HG02678 (cell line): Measurements from ENCODE around the gene LSM5.

Experiments
- ATAC-seq: cut with Tn5 transposase; IDR thresholded peaks from one replicate; pipeline ENCODE4 v1.9.1; 2021; ENCODE audit warnings: mild to moderate bottlenecking, moderate library complexity; ENCODE audit not compliant: unreplicated experiment

LSM5 gene

GRCh38 chr7:32462977-32463376 is 27.2 kb downstream of the LSM5 start:
- ATAC-seq, result no peak

GRCh38 chr7:32462451-32462850 is 27.7 kb downstream of the LSM5 start:
- no peak for ATAC-seq

- no peak for ATAC-seq
Measured at GRCh38 chr7:32461484-32461883, 28.7 kb downstream of the LSM5 start.

- no peak for ATAC-seq
Measured at GRCh38 chr7:32459788-32460187, 30.4 kb downstream of the LSM5 start.

- ATAC-seq, result no peak
Measured at GRCh38 chr7:32458025-32458424, 32.2 kb downstream of the LSM5 start.

- no peak for ATAC-seq
Measured at GRCh38 chr7:32453341-32454011, 36.7 kb downstream of the LSM5 start.

- ATAC-seq, result no peak
Measured at GRCh38 chr7:32447218-32447617, 43.0 kb downstream of the LSM5 start.

GRCh38 chr7:32436146-32436928 is 53.8 kb downstream of the LSM5 start:
- no peak for ATAC-seq
